Measurements from ENCODE around the gene SHANK3.
"Not testable (repeated sequence)": the region's sequence is repeated elsewhere in the genome, so short reads cannot be mapped to it uniquely, and the experiment has no call there.

SHANK3 gene

GRCh38 chr22:50654664-50655063 lies 18.0 kb upstream of the SHANK3 start:
- not testable (repeated sequence) for DNase-seq

GRCh38 chr22:50656122-50657070 lies 16.2 kb upstream of the SHANK3 start:
- DNase-seq: no peak

- DNase-seq: no peak
These were observed 14.7 kb upstream of the SHANK3 start for GRCh38 chr22:50657925-50658324.

DNA sequence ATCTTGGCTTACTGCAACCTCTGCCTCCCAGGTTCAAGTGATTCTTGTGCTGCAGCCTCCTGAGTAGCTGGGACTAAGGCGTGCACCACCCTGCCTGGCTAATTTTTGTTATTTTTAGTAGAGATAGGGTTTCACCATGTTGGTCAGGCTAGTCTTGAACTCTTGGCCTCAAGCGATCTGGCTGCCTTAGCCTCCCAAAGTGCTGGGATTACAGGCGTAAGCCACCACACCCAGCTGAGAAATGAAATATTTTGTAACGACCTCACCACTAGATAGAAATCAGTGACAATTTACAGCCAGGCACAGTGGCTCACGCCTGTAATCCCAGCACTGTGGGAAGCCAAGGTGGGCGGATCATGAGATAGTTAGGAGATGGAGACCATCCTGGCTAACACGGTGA lies 12.9 kb upstream of the SHANK3 start:
- DNase-seq: not testable (repeated sequence)

DNA sequence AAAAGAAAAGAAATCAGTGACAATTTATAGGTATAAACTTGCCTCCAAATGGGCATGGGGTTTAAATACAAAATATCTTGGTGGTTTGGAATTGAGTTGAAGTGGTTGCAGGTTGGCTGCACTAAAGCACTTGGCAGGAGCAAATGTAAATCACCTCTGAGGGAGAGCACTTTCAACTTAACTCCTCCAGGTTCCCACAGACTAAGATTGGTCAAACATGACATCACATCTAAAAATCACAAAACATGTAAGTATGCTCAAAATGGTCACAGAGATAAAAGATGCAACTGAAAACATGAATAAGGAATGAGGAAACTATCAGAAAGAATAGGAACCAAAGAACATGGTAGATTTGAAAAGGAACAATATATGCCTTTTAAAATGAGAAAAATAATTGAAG lies 12.3 kb upstream of the SHANK3 start:
- no peak for DNase-seq

- no peak for DNase-seq
These were observed 7.4 kb upstream of the SHANK3 start for GRCh38 chr22:50665212-50665611.

- DNase-seq: no peak
These were observed 6.9 kb upstream of the SHANK3 start for GRCh38 chr22:50665738-50666137.

DNA sequence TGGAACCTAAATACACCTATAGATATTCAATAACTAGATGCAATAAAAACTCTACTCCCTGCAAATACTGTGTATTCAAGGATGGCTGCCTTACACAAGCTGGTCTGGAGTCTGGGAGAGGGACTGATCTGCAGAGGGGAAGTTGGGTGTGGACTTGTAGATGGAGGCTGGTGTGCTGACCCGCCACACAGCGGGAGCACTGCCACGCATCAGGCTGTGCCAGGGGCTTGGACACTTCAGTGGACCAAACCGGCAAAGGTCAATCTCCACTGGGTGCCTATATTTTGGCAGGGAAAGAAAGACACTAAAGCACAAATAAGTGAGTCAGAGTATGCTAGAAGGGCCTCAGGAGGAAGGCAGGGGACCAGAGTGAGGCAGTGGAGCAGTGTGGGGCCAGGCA lies 2.1 kb upstream of the SHANK3 start:
- DNase-seq: no peak

DNA sequence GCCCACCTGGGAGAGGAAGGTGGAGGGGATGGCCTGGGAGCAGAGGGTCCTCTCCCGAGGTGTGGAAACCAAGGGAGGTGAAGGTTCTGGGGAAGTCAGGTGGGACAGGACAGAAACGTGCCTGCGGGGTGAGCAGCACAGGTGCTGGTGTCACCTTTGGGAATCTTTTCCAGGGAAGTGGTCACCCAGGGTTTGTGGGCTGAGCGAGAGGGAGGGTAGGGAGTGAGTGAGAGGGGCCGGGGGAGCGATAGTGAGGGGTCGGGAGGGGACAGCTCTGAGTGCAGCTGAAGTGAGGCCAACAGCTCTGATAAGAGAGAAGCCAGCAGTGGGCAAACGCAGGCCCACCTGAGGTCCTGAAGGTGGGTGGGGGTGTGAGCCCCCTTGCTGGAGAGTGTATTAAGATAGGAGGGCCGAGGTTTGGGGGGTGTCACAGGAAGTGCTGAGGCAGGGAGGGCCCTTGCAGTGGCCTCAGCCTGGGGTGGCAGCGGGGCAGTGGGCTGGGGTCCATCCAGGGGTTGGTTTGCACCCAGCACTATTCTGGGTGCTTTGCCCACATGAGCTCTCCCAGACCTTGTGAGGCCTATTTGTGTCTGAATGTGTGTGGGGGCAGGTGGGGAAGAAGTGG lies 1.6 kb upstream of the SHANK3 start:
- DNase-seq: no peak

- DNase-seq: no peak
These were observed 982 bp upstream of the SHANK3 start for GRCh38 chr22:50671641-50672040.

DNA sequence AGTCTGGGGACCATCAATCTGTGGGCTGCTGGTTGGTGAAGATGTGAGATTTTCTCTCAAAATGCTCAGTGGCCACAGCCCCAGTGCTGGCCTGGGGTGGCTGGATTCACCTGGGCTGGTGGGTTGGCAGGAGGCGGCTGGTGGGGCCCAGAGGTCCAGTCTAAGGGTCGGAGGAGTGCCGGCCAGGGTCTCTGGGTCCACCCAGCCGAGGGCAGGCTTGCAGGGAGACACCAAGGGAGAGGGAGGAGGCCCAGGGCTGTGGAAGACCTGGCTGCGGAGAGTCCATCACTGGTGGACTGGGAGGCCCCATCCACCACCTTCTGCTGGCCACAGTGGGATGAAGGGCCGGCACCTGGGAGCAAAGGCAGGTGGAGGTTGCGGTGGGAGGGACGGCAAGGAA lies 582 bp upstream of the SHANK3 start:
- DNase-seq: no peak

DNA sequence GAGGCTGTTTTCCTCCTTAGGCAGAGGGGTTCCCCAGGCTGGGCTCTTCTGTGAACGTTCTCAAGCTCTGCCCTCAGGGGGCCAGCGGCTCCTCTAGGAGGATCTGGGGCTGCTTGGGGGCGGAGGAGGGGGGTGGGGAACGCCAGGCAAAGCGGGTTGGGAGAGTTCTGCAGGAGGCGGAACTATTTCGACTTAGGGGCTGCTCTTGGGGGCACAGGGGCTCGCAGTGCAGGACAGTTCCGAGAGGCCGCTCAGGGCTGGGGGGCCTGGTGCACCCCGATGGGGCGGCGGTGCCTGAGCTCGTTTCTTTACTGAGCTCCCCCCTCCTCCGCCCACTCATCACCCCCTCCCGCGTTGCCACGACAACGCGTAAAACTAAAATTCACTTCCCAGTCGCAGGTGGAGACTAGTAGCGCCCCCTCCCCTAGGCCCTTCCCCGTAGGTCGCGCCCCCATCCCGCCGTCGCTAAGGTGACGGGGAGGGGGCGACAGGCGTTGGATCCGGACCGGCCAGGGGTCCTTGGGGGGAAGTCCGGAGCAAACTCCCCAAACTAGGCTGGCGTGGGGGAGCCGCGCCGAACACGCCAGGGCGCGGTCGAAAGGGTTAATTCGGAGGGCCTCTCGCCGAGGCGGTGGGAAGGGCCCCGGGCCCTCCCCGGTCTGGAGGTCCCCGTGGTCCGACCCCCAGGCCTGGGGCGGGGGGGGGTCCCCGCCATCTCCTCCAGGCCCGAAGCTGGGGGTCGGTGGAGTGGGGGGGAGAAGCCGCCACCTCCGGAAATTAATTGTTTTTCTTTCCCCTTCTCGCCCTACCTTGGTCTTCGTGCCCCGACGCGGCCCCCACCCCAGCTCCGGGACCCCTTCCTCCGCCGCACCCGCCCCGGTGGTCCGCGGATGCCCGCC lies 857 bp downstream of the SHANK3 start:
- DNase-seq: no peak

- DNase-seq: no peak
These were observed 1.5 kb downstream of the SHANK3 start for GRCh38 chr22:50674130-50674500.

GRCh38 chr22:50674606-50675552 lies 2.3 kb downstream of the SHANK3 start:
- peak; percentile 56 for DNase-seq

- DNase-seq: no peak
These were observed 3.0 kb downstream of the SHANK3 start for GRCh38 chr22:50675553-50676179.

DNA sequence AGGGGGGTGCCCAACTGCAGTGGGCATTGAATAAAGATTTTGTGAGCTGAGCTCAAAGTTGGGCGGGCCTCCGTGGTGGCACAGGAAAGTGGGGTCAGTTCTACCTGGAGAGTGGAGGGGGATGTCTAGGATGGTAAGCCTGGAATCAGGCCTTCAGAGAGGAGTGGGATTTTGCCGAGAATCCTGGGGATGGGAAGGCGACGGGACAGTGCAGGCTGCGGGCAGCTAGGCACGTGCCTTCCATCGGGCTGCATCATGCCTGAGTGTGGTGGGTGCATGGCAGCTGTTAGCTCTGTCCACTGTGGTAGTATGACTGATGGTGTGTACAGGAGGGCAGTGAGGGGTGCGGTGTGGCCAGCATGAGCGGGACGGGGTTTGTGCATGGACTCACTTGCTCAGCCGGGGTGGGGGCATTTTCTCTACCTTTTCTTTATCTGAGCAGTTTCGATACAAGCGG lies 3.6 kb downstream of the SHANK3 start:
- no peak for DNase-seq

GRCh38 chr22:50676661-50677492 lies 4.3 kb downstream of the SHANK3 start:
- DNase-seq: no peak

GRCh38 chr22:50677493-50678217 lies 5.0 kb downstream of the SHANK3 start:
- no peak for DNase-seq

- no peak for DNase-seq
These were observed 5.6 kb downstream of the SHANK3 start for GRCh38 chr22:50678218-50678650.

Measured in DMS153 (cell line).